GM18867 (cell line): ENCODE measurements around the gene KIAA1614.

ENCODE experiments used
- ATAC-seq: cut with Tn5 transposase; IDR thresholded peaks from one replicate; pipeline ENCODE4 v1.9.1; 2021; ENCODE audit warnings: mild to moderate bottlenecking, moderate library complexity; ENCODE audit not compliant: unreplicated experiment

KIAA1614 gene

GRCh38 chr1:180994262-180994661 is 81.6 kb downstream of the KIAA1614 start:
- no peak for ATAC-seq

DNA sequence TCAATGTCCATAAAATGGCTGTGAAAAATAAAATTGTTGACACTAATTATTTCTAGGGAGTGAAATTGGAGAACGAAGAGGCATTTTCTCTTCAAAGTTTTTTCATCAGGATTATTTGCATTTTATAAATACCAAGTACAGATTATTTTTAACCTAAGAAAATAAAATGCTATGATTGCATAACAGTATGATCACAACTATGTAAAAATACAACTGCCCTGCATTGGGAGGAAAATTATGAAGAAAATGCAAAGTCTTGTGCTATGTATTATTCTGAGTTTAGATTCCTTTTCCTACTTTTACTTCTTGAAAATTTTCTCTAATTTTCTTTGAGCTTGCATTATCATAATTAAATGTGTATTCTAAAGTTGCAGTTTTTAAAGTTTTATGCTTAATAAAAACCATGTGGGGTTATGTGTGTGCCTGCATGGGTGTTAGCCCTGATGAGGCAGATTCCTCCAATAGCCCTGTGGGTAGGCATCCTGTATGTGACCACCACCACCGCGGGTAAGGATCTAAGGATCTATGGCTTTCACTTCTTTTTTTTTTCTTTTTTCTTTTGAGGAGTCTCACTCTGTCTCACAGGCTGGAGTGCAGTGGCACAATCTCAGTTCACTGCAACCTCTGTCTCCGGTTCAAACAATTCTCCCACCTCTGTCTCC is 85.3 kb downstream of the KIAA1614 start:
- no peak for ATAC-seq
